Measurements from ENCODE around the gene ANKRD33. TPM values are rescaled to one million over a fixed set of nuclear protein-coding genes. Genes with fewer than 3 reads are reported as not detected.

The ANKRD33 gene
- total RNA-seq, 1 experiment from 2014 or later: not detected

DNA sequence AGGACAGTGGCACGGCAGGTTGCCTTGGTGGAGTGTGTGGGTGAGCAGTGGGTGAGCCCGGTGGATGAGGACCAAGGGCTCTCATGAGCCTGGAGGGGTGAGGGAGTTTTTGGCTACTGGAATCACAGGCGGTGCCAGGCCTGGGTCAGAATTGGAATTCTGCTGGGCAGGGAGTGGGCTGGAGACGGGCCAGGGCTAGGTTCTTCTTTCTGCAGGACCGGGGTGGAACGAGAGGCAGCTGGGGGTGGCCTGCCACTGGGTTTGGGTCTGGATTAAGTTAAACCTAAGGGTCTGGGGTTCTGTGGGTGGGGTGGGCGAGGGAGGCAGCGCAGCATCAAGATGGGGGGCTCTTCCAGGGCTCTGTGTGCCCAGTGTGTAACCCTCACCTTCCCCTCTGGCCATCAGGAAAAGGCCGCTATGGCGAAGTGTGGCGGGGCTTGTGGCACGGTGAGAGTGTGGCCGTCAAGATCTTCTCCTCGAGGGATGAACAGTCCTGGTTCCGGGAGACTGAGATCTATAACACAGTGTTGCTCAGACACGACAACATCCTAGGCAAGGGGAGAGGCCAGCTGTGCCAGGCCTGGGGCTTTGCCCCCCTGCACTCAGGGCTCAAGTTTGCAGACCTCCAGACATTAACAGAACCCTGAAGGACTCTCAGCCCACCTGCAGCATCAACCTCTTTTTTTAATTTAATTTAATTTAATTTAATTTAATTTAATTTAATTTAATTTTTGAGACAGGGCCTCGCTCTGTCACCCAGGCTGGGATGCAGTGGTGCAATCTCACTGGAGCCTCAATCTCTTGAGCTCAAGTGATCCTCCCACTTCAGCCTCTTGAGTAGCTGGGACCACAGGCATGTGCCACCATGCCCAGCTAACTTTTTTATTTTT lies 26.4 kb downstream of the ANKRD33 start:
- H3K27ac ChIP-seq (ENCODE audit: low read depth, low read length, poor library complexity, severe bottlenecking): no peak overlapping the region
- H3K36me3 ChIP-seq (ENCODE audit: insufficient read depth, low read length, poor library complexity, severe bottlenecking): no peaks in the 10 kb centered on the region
- no peak for DNase-seq (ENCODE audit: low spot score)
- H3K4me3 ChIP-seq (ENCODE audit: low read depth, low read length, poor library complexity, severe bottlenecking): no peak overlapping the region
- H3K9me3 ChIP-seq (ENCODE audit: low read depth, low read length, poor library complexity, severe bottlenecking): no peaks in the 10 kb centered on the region
- no TSS peak for BruUV-seq (replicated peaks)
- intact Hi-C loops (cut with micrococcal nuclease; ENCODE audit: unreplicated experiment): no loop called here
- peaks cover 18% of the 10 kb centered on the region for H3K4me1 ChIP-seq (ENCODE audit: insufficient read depth, low read length, poor library complexity, severe bottlenecking)
- CTCF ChIA-PET: no interaction called here
- TF ChIP-seq CTCF (conservative IDR thresholded peaks at IDR 0.05; ENCODE audit: low read depth, low read length): no peak
- no peak for TF ChIP-seq EZH2 (IDR thresholded peaks at IDR 0.05; ENCODE audit: borderline replicate concordance, low read depth, low read length, poor library complexity, severe bottlenecking)
- POLR2A ChIA-PET (ENCODE audit: low non-redundant PET): no interaction called here
- no peaks in the 10 kb centered on the region for H3K27me3 ChIP-seq (replicated peaks; ENCODE audit: insufficient read depth, low read depth, low read length, poor library complexity)

GRCh38 chr12:51915003-51915625 lies 27.2 kb downstream of the ANKRD33 start:
- ChIA-PET CTCF (no interaction called here), POLR2A (ENCODE audit: low non-redundant PET) (no interaction called here)
- intact Hi-C loops (cut with micrococcal nuclease; ENCODE audit: unreplicated experiment): no loop called here
- Histone ChIP-seq H3K9me3 (ENCODE audit: low read depth, low read length, poor library complexity, severe bottlenecking) (no peaks in the 10 kb centered on the region), H3K36me3 (ENCODE audit: insufficient read depth, low read length, poor library complexity, severe bottlenecking) (no peaks in the 10 kb centered on the region), H3K27ac (ENCODE audit: low read depth, low read length, poor library complexity, severe bottlenecking) (no peak overlapping the region), H3K4me1 (ENCODE audit: insufficient read depth, low read length, poor library complexity, severe bottlenecking) (peaks cover 15% of the 10 kb centered on the region), H3K27me3 (replicated peaks; ENCODE audit: insufficient read depth, low read depth, low read length, poor library complexity) (no peaks in the 10 kb centered on the region), H3K4me3 (ENCODE audit: low read depth, low read length, poor library complexity, severe bottlenecking) (no peak overlapping the region)
- no TSS peak for BruUV-seq (replicated peaks)
- TF ChIP-seq CTCF (conservative IDR thresholded peaks at IDR 0.05; ENCODE audit: low read depth, low read length): no peak
- TF ChIP-seq EZH2 (IDR thresholded peaks at IDR 0.05; ENCODE audit: borderline replicate concordance, low read depth, low read length, poor library complexity, severe bottlenecking): no peak
- no peak for DNase-seq (ENCODE audit: low spot score)

GRCh38 chr12:51915951-51916350 lies 28.0 kb downstream of the ANKRD33 start:
- DNase-seq (ENCODE audit: low spot score): no peak
- no peak for TF ChIP-seq CTCF (conservative IDR thresholded peaks at IDR 0.05; ENCODE audit: low read depth, low read length)
- no peak for TF ChIP-seq EZH2 (IDR thresholded peaks at IDR 0.05; ENCODE audit: borderline replicate concordance, low read depth, low read length, poor library complexity, severe bottlenecking)
- ChIA-PET POLR2A (ENCODE audit: low non-redundant PET) (no interaction called here), CTCF (no interaction called here)
- Histone ChIP-seq H3K36me3 (ENCODE audit: insufficient read depth, low read length, poor library complexity, severe bottlenecking) (no peaks in the 10 kb centered on the region), H3K9me3 (ENCODE audit: low read depth, low read length, poor library complexity, severe bottlenecking) (no peaks in the 10 kb centered on the region), H3K4me1 (ENCODE audit: insufficient read depth, low read length, poor library complexity, severe bottlenecking) (peaks cover 6% of the 10 kb centered on the region), H3K27me3 (replicated peaks; ENCODE audit: insufficient read depth, low read depth, low read length, poor library complexity) (no peaks in the 10 kb centered on the region), H3K4me3 (ENCODE audit: low read depth, low read length, poor library complexity, severe bottlenecking) (no peak overlapping the region), H3K27ac (ENCODE audit: low read depth, low read length, poor library complexity, severe bottlenecking) (no peak overlapping the region)
- intact Hi-C loops (cut with micrococcal nuclease; ENCODE audit: unreplicated experiment): no loop called here
- BruUV-seq (replicated peaks): no TSS peak

All from A673 (cell line).